Measurements from ENCODE around the gene CCDC183. TPM values are rescaled to one million over a fixed set of nuclear protein-coding genes. Genes with fewer than 3 reads are reported as not detected.
A peak's percentile ranks its signal among the peaks of the same experiment; 100 is the strongest.

Gene CCDC183
- total RNA-seq, 5 donors from 2014 or later (not counting 1 experiment from before 2014, with no cell fraction given): 1.9 to 2.9 (median 2.3) TPM

GRCh38 chr9:136808806-136809158 is 12.6 kb downstream of the CCDC183 start:
- H3K4me1 ChIP-seq (ENCODE audit: control insufficient read depth in 1 of 2, extremely low read depth in 1 of 2, insufficient read depth in 2 of 2, low read length in 2 of 2): peaks cover 15 to 48% of the 10 kb centered on the region in 2 experiments
- Mint-ChIP-seq H3K9me3 (no peaks in the 10 kb centered on the region), H3K27ac (peak overlapping the region; percentile 19 to 39), H3K27me3 (no peaks in the 10 kb centered on the region), H3K4me3 (peak overlapping the region; percentile 76 to 85 (median 84)), H3K36me3 (peaks cover 12% of the 10 kb centered on the region), H3K4me1 (peaks cover 47 to 53% (median 47%) of the 10 kb centered on the region in 3 donors)
- no peak for ATAC-seq (replicated peaks in 1 of 4)
- ChIA-PET POLR2A (no interaction called here), CTCF (interaction anchor here in 1 of 2 donors (0.6 to 0.7 kb wide), 2 partner anchors 16 to 151 kb away, joined by 3 to 4 read pairs; no protein-coding TSS in a partner anchor)
- H3K36me3 ChIP-seq (ENCODE audit: control insufficient read depth in 2 of 2, extremely low read depth in 1 of 2, insufficient read depth in 1 of 2, low read length in 1 of 2): peaks cover 0 to 14% of the 10 kb centered on the region in 2 donors
- no peaks in the 10 kb centered on the region for H3K9me3 ChIP-seq
- no peak for DNase-seq
- H3K27me3 ChIP-seq (replicated peaks in 1 of 2; ENCODE audit: control insufficient read depth in 2 of 2, extremely low read depth in 1 of 2, insufficient read depth in 2 of 2, low read length in 1 of 2): no peaks in the 10 kb centered on the region
- H3K27ac ChIP-seq (ENCODE audit: low read length): no peak overlapping the region
- peak overlapping the region; percentile 44 for H3K4me3 ChIP-seq (ENCODE audit: control insufficient read depth in 1 of 2, extremely low read depth in 1 of 2, low read length in 1 of 2)
- WGBS (ENCODE audit: insufficient coverage): 10% methylated on average over 8 of the region's 14 CpGs

DNA sequence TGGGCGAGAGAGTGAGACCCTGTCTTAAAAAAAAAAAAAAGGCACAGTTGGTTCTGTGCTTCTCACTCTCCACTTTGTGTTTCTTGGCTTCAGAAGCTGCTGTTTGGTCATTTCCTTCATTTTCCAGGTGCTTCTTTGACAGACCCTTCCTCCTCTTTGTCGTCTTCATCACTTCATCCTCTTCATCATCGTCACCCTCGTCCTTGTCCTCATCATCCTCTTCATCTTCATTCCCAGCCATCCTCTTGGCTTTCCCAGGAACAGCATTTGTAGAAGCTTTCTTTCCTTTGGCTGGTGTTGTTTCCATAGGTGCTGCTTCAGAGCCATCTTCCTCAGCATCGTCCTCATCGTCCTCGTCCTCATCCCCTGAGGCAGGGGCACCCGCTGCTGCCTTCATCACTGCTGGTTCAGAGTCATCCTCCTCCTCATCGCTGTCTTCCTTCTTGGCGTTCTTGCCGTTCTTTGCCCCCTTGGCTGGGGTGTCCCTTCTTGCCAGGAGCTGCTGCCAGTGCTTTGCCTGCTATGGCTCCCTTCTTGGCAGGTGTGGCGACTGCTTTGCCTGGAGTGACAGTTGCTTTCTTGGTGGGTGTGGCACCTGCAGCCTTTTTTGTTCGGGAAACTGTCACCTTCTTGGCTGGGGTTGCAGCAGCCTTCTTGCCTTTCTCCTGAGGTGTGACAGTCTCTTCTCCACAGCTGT is 18.7 kb downstream of the CCDC183 start:
- H3K4me3 ChIP-seq (ENCODE audit: control insufficient read depth in 1 of 2, extremely low read depth in 1 of 2, low read length in 1 of 2): no peak overlapping the region
- no peaks in the 10 kb centered on the region for H3K27me3 Mint-ChIP-seq
- no peaks in the 10 kb centered on the region for H3K9me3 Mint-ChIP-seq
- POLR2A ChIA-PET: no interaction called here
- H3K4me1 ChIP-seq (ENCODE audit: control insufficient read depth in 1 of 2, extremely low read depth in 1 of 2, insufficient read depth in 2 of 2, low read length in 2 of 2): peaks cover 3 to 21% of the 10 kb centered on the region in 2 experiments
- WGBS (ENCODE audit: insufficient coverage): 94% methylated on average over 11 of the region's 13 CpGs
- DNase-seq (no peak), ATAC-seq (replicated peaks in 1 of 4) (no peak)
- H3K4me3 Mint-ChIP-seq: no peak overlapping the region
- CTCF ChIA-PET: no interaction called here
- peaks cover 22% of the 10 kb centered on the region for H3K36me3 Mint-ChIP-seq
- H3K4me1 Mint-ChIP-seq: peaks cover 30 to 41% (median 37%) of the 10 kb centered on the region in 3 donors
- peaks cover 0 to 12% of the 10 kb centered on the region in 2 donors for H3K36me3 ChIP-seq (ENCODE audit: control insufficient read depth in 2 of 2, extremely low read depth in 1 of 2, insufficient read depth in 1 of 2, low read length in 1 of 2)
- no peak overlapping the region for H3K27ac ChIP-seq (ENCODE audit: low read length)
- H3K27ac Mint-ChIP-seq: peak overlapping the region in 1 of 2 donors; percentile 21
- H3K27me3 ChIP-seq (replicated peaks in 1 of 2; ENCODE audit: control insufficient read depth in 2 of 2, extremely low read depth in 1 of 2, insufficient read depth in 2 of 2, low read length in 1 of 2): no peaks in the 10 kb centered on the region
- H3K9me3 ChIP-seq: no peaks in the 10 kb centered on the region

DNA sequence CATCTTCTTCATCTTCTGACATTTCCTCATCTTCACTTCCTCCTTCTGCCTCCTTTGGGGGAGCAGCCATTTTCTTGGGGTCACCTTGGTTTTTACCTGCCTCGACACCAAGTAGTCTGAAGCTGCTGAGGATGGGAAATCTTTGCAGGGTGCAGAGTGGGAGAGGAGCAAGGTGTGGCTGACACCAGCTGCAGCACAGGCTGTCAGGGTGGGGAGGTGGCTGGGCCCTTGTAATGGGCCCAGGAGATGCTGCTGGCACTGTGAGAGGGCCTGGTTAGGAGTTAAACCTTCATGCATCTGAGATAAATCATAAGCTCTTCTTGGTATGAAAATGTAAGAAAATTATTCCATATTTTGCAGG is 19.3 kb downstream of the CCDC183 start:
- Histone ChIP-seq H3K4me3 (ENCODE audit: control insufficient read depth in 1 of 2, extremely low read depth in 1 of 2, low read length in 1 of 2) (no peak overlapping the region), H3K4me1 (ENCODE audit: control insufficient read depth in 1 of 2, extremely low read depth in 1 of 2, insufficient read depth in 2 of 2, low read length in 2 of 2) (peaks cover 3 to 18% of the 10 kb centered on the region in 2 experiments), H3K9me3 (no peaks in the 10 kb centered on the region), H3K27me3 (replicated peaks in 1 of 2; ENCODE audit: control insufficient read depth in 2 of 2, extremely low read depth in 1 of 2, insufficient read depth in 2 of 2, low read length in 1 of 2) (no peaks in the 10 kb centered on the region), H3K27ac (ENCODE audit: low read length) (no peak overlapping the region), H3K36me3 (ENCODE audit: control insufficient read depth in 2 of 2, extremely low read depth in 1 of 2, insufficient read depth in 1 of 2, low read length in 1 of 2) (peaks cover 0 to 12% of the 10 kb centered on the region in 2 donors)
- Mint-ChIP-seq H3K27me3 (no peaks in the 10 kb centered on the region), H3K4me1 (peaks cover 26 to 37% (median 34%) of the 10 kb centered on the region in 3 donors), H3K27ac (no peak overlapping the region), H3K36me3 (peaks cover 19% of the 10 kb centered on the region), H3K9me3 (no peaks in the 10 kb centered on the region), H3K4me3 (no peak overlapping the region)
- ChIA-PET CTCF (no interaction called here), POLR2A (no interaction called here)
- DNase-seq: no peak
- 57% methylated on average over 1 of the region's 1 CpG for WGBS (ENCODE audit: insufficient coverage)
- ATAC-seq (replicated peaks in 1 of 4): no peak

DNA sequence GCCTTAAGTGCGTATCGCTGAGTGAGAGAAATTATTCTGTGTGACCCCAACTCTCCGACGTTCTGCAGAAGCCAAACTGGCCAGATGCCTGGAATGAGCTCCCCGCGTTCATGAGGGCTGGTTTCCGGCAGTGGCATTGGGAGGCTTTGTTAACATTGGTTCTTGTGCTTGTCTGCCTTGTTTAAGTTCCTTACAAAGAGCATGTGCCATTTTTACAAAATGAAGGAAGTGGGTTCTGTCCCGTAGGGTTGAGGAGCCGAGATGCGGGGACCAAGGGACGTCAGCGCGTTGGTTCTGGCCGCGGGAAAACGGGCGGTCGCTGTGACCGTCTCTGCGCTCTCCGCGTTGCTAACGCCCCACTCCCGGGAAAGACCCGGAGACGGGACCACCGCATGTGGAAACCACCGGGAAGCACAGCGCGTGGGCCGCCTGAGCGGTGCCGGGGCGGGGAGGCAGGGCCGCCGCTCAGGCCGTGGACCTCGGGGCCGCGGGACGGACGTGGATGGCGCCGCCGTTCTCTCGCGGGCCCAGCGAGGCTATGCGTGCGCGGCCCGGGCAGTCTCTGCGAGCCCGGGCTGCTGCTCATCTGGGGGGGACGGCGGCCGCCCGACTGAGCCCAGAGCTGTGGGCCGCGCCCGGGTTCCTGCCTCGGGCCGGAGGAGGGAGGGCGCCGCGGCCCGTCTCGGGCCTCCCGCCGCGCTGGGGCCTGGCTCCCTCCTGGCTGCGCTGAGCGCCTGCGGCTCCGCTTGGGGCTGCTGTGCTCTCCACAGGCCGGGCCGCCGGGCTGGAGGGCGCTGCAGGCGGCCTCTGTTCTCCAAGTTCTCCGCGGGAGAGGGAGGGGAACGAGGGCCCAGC is 25.1 kb downstream of the CCDC183 start:
- WGBS (ENCODE audit: insufficient coverage): 80% methylated on average over 78 of the region's 83 CpGs
- no peak for DNase-seq
- Histone ChIP-seq H3K27me3 (replicated peaks in 1 of 2; ENCODE audit: control insufficient read depth in 2 of 2, extremely low read depth in 1 of 2, insufficient read depth in 2 of 2, low read length in 1 of 2) (no peaks in the 10 kb centered on the region), H3K4me3 (ENCODE audit: control insufficient read depth in 1 of 2, extremely low read depth in 1 of 2, low read length in 1 of 2) (no peak overlapping the region), H3K4me1 (ENCODE audit: control insufficient read depth in 1 of 2, extremely low read depth in 1 of 2, insufficient read depth in 2 of 2, low read length in 2 of 2) (no peaks in the 10 kb centered on the region), H3K36me3 (ENCODE audit: control insufficient read depth in 2 of 2, extremely low read depth in 1 of 2, insufficient read depth in 1 of 2, low read length in 1 of 2) (peaks cover 2 to 24% of the 10 kb centered on the region in 2 donors), H3K27ac (ENCODE audit: low read length) (no peak overlapping the region), H3K9me3 (no peaks in the 10 kb centered on the region)
- ChIA-PET CTCF (no interaction called here), POLR2A (no interaction called here)
- Mint-ChIP-seq H3K4me1 (peaks cover 8 to 14% (median 11%) of the 10 kb centered on the region in 3 donors), H3K9me3 (no peaks in the 10 kb centered on the region), H3K27me3 (no peaks in the 10 kb centered on the region), H3K4me3 (peak overlapping the region in 1 of 3 donors; percentile 48), H3K36me3 (peaks cover 4% of the 10 kb centered on the region), H3K27ac (no peak overlapping the region)
- ATAC-seq (replicated peaks in 1 of 4): no peak

DNA sequence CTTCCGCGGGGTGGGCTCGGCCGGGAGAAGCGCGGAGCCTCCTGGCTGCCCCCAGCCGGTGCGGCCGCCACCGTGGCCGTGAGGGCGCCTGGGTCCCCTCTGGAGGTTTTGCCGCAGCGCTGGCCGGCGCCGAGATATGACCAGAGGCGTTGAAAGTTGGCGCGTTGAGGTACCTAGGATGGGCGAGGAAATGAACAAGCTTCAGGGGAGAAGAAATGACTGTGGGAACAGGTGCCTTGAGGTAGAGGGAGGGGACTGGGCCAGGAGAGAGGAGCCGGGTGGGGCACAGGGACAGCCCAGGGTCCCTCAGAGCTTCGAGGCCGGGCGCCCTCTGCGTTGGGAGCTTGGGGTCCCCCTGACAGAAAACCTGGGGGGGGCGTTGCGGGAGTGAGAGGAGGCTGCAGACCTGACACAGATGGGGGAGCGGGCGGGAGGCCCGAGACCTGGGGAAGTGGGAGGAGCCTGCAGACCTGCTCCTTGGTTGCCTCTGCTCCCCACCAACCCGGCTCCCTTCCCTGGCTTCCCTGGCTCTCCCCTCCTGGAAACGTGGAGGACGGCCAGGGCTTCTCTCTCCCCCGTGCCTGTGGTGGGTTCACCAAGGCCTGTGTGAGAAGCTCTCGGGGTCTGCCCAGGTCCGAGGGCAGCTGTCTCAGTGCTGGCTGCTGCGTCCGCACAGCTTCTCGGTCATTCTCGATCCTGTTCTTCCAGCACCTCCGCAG is 25.8 kb downstream of the CCDC183 start:
- Mint-ChIP-seq H3K27me3 (no peaks in the 10 kb centered on the region), H3K4me1 (peaks cover 8 to 12% (median 9%) of the 10 kb centered on the region in 3 donors), H3K9me3 (no peaks in the 10 kb centered on the region), H3K4me3 (no peak overlapping the region), H3K36me3 (peaks cover 2% of the 10 kb centered on the region), H3K27ac (no peak overlapping the region)
- no peaks in the 10 kb centered on the region for H3K27me3 ChIP-seq (replicated peaks in 1 of 2; ENCODE audit: control insufficient read depth in 2 of 2, extremely low read depth in 1 of 2, insufficient read depth in 2 of 2, low read length in 1 of 2)
- no peaks in the 10 kb centered on the region for H3K9me3 ChIP-seq
- peaks cover 9 to 27% of the 10 kb centered on the region in 2 donors for H3K36me3 ChIP-seq (ENCODE audit: control insufficient read depth in 2 of 2, extremely low read depth in 1 of 2, insufficient read depth in 1 of 2, low read length in 1 of 2)
- DNase-seq (no peak), ATAC-seq (replicated peaks in 1 of 4) (no peak)
- no peak overlapping the region for H3K27ac ChIP-seq (ENCODE audit: low read length)
- ChIA-PET CTCF (interaction anchor here in 1 of 2 donors (0.6 kb wide), 1 partner anchor 18 kb away, joined by 3 read pairs; no protein-coding TSS in a partner anchor), POLR2A (no interaction called here)
- no peaks in the 10 kb centered on the region for H3K4me1 ChIP-seq (ENCODE audit: control insufficient read depth in 1 of 2, extremely low read depth in 1 of 2, insufficient read depth in 2 of 2, low read length in 2 of 2)
- WGBS (ENCODE audit: insufficient coverage): 94% methylated on average over 37 of the region's 42 CpGs
- H3K4me3 ChIP-seq (ENCODE audit: control insufficient read depth in 1 of 2, extremely low read depth in 1 of 2, low read length in 1 of 2): no peak overlapping the region

Data from T-cell (primary cell).